Mesothelial cell of epicardium (in vitro differentiated cells): ENCODE data around the gene MED22. TPM values are rescaled to one million over a fixed set of nuclear protein-coding genes. Genes with fewer than 3 reads are reported as not detected.
A peak's percentile ranks its signal among the peaks of the same experiment; 100 is the strongest.

ENCODE experiments used
- DNase-seq, 2 experiments: peaks; one replicate each; pipeline ENCODE4 v3.0.0; 2021; ENCODE audit warnings: low spot score in 2 of 2; ENCODE audit not compliant: unreplicated experiment in 2 of 2
- H3K27ac Mint-ChIP-seq: 2 replicates; pipeline ENCODE4 v1.8.0; 2021; ENCODE audit warnings: mixed read lengths
- H3K27me3 Mint-ChIP-seq: 2 replicates; pipeline ENCODE4 v1.8.0; 2021; ENCODE audit warnings: low read depth, mixed read lengths
- H3K36me3 Mint-ChIP-seq: 2 replicates; pipeline ENCODE4 v1.8.0; 2021; ENCODE audit warnings: mixed read lengths
- H3K4me1 Mint-ChIP-seq: 2 replicates; pipeline ENCODE4 v1.8.0; 2021; ENCODE audit warnings: mixed read lengths
- H3K4me3 Mint-ChIP-seq: 2 replicates; pipeline ENCODE4 v1.8.0; 2021; ENCODE audit warnings: mild to moderate bottlenecking, moderate library complexity, mixed read lengths
- H3K9me3 Mint-ChIP-seq: 2 replicates; pipeline ENCODE4 v1.8.0; 2021; ENCODE audit warnings: mixed read lengths
- total RNA-seq: library from RNA; stranded (reverse); gene quantifications from 3 replicates; pipeline ENCODE4 v1.2.1, GENCODE V29; 2021
- TF ChIP-seq, protein P1 (sequence below): fragments of 200-600 bp; sonication (generic); IDR thresholded peaks from one replicate; pipeline ENCODE4 v1.5.0; 2021; ENCODE audit warnings: antibody characterized with exemption; ENCODE audit not compliant: unreplicated experiment

The MED22 gene
- total RNA-seq, 1 donor from 2014 or later = 35.1 TPM

DNA sequence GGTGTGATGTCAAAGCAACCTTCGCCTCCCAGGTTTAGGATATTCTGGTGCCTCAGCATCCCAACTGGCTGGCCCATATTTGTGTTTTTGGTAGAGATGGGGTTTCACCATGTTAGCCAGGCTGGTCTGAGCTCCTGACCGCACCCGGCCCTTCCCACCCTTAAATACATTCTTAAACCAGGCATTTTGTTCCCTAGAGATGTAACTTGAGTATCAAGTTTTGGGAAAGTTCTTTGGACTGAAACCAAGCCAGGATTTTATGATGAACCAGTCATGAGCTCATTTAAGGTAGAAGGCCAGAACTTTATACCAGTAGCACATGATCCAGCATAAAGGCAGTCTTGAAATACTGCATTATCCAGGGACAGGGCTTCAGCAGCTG, 3.6 kb upstream of the MED22 start:
- TF ChIP-seq, protein P1, sequence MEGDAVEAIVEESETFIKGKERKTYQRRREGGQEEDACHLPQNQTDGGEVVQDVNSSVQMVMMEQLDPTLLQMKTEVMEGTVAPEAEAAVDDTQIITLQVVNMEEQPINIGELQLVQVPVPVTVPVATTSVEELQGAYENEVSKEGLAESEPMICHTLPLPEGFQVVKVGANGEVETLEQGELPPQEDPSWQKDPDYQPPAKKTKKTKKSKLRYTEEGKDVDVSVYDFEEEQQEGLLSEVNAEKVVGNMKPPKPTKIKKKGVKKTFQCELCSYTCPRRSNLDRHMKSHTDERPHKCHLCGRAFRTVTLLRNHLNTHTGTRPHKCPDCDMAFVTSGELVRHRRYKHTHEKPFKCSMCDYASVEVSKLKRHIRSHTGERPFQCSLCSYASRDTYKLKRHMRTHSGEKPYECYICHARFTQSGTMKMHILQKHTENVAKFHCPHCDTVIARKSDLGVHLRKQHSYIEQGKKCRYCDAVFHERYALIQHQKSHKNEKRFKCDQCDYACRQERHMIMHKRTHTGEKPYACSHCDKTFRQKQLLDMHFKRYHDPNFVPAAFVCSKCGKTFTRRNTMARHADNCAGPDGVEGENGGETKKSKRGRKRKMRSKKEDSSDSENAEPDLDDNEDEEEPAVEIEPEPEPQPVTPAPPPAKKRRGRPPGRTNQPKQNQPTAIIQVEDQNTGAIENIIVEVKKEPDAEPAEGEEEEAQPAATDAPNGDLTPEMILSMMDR = no peak
- Mint-ChIP-seq H3K4me1 (peaks cover 20% of the 10 kb centered on the region), H3K36me3 (peaks cover 25% of the 10 kb centered on the region), H3K27ac (no peak overlapping the region), H3K4me3 (no peak overlapping the region), H3K27me3 (no peaks in the 10 kb centered on the region), H3K9me3 (no peaks in the 10 kb centered on the region)
- DNase-seq = no peak

DNA sequence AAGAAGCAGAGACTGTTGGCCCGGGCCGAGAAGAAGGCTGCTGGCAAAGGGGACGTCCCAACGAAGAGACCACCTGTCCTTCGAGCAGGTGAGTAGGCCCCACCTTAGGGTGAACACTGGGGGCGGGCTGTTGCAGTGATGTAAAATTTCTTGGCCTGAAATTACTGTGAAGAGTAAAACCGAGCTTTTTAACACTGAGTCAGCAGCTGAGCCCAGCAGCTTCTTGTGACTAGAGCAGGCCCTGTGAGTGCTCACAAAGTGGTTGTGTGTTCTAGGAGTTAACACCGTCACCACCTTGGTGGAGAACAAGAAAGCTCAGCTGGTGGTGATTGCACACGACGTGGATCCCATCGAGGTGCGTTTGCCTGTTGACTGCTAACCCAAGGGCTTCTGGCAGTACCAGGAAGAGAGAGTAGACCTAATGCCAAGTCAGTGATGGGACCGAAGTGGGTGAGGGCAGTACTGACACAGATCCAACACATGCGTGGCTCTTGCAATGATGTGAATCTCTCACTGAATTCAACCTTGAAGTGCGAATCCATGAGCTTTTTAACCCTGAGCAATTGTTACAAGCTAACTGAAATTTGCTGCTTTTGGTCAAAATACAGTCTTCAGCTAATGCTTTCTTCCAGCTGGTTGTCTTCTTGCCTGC, 2.2 kb upstream of the MED22 start:
- TF ChIP-seq, protein P1 = no peak
- Mint-ChIP-seq H3K27ac (peak overlapping the region; percentile 100), H3K36me3 (peaks cover 25% of the 10 kb centered on the region), H3K4me1 (peaks cover 23% of the 10 kb centered on the region), H3K4me3 (peak overlapping the region; percentile 48), H3K9me3 (no peaks in the 10 kb centered on the region), H3K27me3 (no peaks in the 10 kb centered on the region)
- DNase-seq = no peak

DNA sequence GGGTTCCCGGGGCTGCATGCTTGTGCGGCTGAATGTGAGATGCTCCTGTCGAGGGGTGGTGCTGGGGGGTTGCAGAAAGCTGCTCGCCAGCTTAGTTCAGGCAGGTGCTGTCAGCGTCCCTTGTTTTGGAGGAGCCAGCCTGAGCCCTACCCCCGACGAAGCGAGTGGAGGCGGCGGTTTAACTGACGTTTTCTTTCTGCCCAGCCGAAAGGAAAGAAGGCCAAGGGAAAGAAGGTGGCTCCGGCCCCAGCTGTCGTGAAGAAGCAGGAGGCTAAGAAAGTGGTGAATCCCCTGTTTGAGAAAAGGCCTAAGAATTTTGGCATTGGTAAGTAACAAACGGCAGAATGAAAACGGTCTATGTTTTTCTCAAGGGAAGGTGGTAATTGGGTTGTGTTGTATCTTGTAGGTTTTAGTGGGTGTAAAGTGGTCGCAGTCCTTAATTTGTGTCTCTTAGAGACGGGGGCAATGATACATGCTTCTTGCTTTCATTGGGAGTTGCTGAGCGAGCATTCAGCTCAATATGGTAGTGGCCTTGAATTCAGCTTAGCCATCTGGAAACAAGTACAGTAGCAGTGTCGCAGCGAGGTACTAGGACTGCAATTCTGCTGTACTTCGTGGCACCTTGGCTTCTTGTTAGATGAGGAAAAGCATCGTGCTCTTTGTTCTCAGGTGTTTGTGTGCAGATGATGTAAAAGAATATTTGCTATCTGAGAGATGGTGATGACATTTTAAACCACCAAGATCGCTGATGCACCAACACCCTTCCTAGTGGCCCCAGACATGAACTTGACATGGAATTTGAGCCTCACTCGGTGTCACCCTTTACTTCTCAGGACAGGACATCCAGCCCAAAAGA, 1.0 kb upstream of the MED22 start:
- no peaks in the 10 kb centered on the region for H3K27me3 Mint-ChIP-seq
- peak overlapping the region; percentile 100 for H3K27ac Mint-ChIP-seq
- no peak for DNase-seq
- TF ChIP-seq, protein P1 = no peak
- H3K9me3 Mint-ChIP-seq = no peaks in the 10 kb centered on the region
- peaks cover 23% of the 10 kb centered on the region for H3K4me1 Mint-ChIP-seq
- H3K36me3 Mint-ChIP-seq = peaks cover 25% of the 10 kb centered on the region
- H3K4me3 Mint-ChIP-seq = peak overlapping the region; percentile 100

DNA sequence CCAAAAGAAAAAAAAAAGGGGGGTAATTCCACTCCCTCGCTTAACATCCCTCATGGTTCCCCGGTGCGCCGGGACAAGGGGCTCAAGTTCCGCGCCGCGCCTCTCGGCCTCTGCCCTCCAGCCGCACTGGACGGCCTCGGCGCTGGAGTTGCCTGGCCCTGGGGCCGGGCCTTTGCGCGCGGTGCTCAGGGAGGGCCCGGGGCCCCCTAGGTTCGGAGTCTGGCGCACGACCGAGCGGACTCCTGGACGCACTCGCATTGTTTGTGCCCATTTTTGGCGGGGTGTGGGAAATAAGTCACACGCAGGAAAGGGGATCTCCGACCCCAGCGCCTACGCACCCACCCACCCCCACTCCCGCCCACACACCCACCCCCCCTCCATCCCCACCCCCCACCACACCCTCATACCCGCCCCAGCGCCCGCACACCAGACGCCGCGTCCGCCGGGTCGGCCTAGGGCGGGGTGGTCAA, 381 bp downstream of the MED22 start:
- no peak overlapping the region for H3K27ac Mint-ChIP-seq
- peaks cover 23% of the 10 kb centered on the region for H3K4me1 Mint-ChIP-seq
- peak overlapping the region; percentile 100 for H3K4me3 Mint-ChIP-seq
- no peaks in the 10 kb centered on the region for H3K9me3 Mint-ChIP-seq
- H3K27me3 Mint-ChIP-seq = no peaks in the 10 kb centered on the region
- TF ChIP-seq, protein P1 = no peak
- H3K36me3 Mint-ChIP-seq = peaks cover 19% of the 10 kb centered on the region
- peak in 1 of 2 experiments; percentile 57 for DNase-seq

DNA sequence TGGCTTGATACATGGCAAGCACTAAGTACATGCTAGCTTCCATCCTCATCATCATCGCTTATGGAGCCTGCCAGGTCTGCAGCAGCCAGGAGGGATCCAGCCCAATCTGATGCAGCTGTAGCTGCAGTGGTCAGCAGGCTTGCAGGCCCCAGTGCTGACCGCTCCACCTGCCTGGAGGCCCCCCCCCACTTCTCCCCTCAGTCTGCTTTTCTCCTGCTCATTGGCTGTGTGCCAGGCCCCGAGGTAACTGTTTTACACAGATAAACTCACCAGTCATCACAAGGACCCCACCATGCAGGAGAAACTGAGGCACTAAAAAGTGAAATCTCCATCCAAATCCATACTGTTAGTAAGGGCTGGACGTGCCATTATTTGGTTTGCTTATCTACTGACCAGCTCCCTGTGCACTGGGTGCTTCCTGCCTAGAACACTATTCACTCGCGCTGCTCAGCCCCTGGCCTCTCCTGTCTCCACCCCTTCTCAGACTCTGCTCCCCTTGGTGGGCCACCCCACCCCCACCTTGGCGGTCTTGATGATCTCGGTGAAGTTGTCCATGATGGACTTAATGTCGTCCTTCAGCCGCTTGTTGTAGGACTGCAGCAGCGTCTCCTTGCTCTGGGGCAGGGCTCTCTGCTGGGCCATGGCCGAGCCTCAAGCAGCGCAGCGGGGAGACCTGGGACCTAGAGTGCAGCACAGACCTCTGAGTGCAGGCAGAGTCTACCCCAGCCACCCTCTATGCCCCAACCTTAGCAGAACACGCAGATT, 1.7 kb downstream of the MED22 start:
- Mint-ChIP-seq H3K27ac (peak overlapping the region; percentile 95), H3K27me3 (no peaks in the 10 kb centered on the region), H3K4me1 (peaks cover 23% of the 10 kb centered on the region), H3K4me3 (peak overlapping the region; percentile 100), H3K9me3 (no peaks in the 10 kb centered on the region), H3K36me3 (peaks cover 15% of the 10 kb centered on the region)
- DNase-seq = no peak
- TF ChIP-seq, protein P1 = no peak
